OCI-LY1 (cell line): ENCODE results near the gene ATXN1.

Source experiments
- H2AFZ ChIP-seq: fragments of 200-600 bp; sonication (generic), shearing (Covaris generic); 2 replicates; pipeline ENCODE4 v1.6.0; 2014; ENCODE audit warnings: antibody characterized with exemption, mild to moderate bottlenecking, low read length
- H3F3A ChIP-seq: fragments of 200-600 bp; sonication (generic), shearing (Covaris generic); 2 replicates; pipeline ENCODE4 v1.6.0; 2014; ENCODE audit warnings: mild to moderate bottlenecking, antibody characterized with exemption, low read length, moderate library complexity; ENCODE audit not compliant: insufficient read depth
- H3K27ac ChIP-seq: fragments of 200-600 bp; sonication (generic); 2 replicates; pipeline ENCODE4 v1.5.1; 2014; ENCODE audit warnings: low read length, mixed run types, mild to moderate bottlenecking, low read depth; ENCODE audit not compliant: poor library complexity, severe bottlenecking
- H3K27me3 ChIP-seq: fragments of 200-600 bp; sonication (generic); 2 replicates; pipeline ENCODE4 v1.6.0; 2014; ENCODE audit warnings: antibody characterized with exemption, mild to moderate bottlenecking, low read length, moderate library complexity; ENCODE audit not compliant: insufficient read depth
- H3K36me3 ChIP-seq: fragments of 200-600 bp; sonication (generic); 2 replicates; pipeline ENCODE4 v1.6.1; 2014; ENCODE audit warnings: mild to moderate bottlenecking, antibody characterized with exemption, low read length, moderate library complexity, mixed read lengths; ENCODE audit not compliant: insufficient read depth
- H3K4me1 ChIP-seq: fragments of 200-600 bp; sonication (generic); 2 replicates; pipeline ENCODE4 v1.5.1; 2014; ENCODE audit warnings: mild to moderate bottlenecking, low read length, moderate library complexity; ENCODE audit not compliant: insufficient read depth, severe bottlenecking
- H3K4me2 ChIP-seq: fragments of 200-600 bp; sonication (generic), shearing (Covaris generic); 2 replicates; pipeline ENCODE4 v1.6.1; 2014; ENCODE audit warnings: low read length
- H3K4me3 ChIP-seq: fragments of 200-600 bp; sonication (generic); 2 replicates; pipeline ENCODE4 v1.5.1; 2014; ENCODE audit warnings: low read length, low read depth, mild to moderate bottlenecking, mixed read lengths; ENCODE audit not compliant: poor library complexity, severe bottlenecking
- H3K79me2 ChIP-seq: fragments of 200-600 bp; shearing (Covaris generic); 2 replicates; pipeline ENCODE4 v1.6.1; 2016; ENCODE audit warnings: mixed run types, low read length, mixed read lengths; ENCODE audit not compliant: insufficient read depth
- H3K9ac ChIP-seq: fragments of 200-600 bp; sonication (generic), shearing (Covaris generic); 2 replicates; pipeline ENCODE4 v1.6.1; 2014; ENCODE audit warnings: mild to moderate bottlenecking, low read length, mixed read lengths
- H3K9me2 ChIP-seq: fragments of 200-600 bp; sonication (generic), shearing (Covaris generic); 2 replicates; pipeline ENCODE4 v1.6.1; 2014; ENCODE audit warnings: low read depth, mild to moderate bottlenecking, low read length, mixed read lengths
- H3K9me3 ChIP-seq: fragments of 200-600 bp; shearing (Covaris generic); 2 replicates; pipeline ENCODE4 v1.6.1; 2014; ENCODE audit warnings: low read length, mixed read lengths
- H4K20me1 ChIP-seq: fragments of 200-600 bp; sonication (generic), shearing (Covaris generic); 2 replicates; pipeline ENCODE4 v1.6.0; 2016; ENCODE audit warnings: mild to moderate bottlenecking, low read length; ENCODE audit not compliant: insufficient read depth
- EZH2 ChIP-seq: fragments of 200-600 bp; sonication (generic), shearing (Covaris generic); IDR thresholded peaks from 2 replicates; pipeline ENCODE4 v1.8.0; 2017; ENCODE audit warnings: borderline replicate concordance, mixed run types, mild to moderate bottlenecking, antibody characterized with exemption, low read length, moderate library complexity, mixed read lengths
- TF ChIP-seq, protein P1 (sequence below): fragments of 200-600 bp; sonication (generic), shearing (Covaris generic); IDR thresholded peaks from 2 replicates; pipeline ENCODE4 v1.5.1; 2017; ENCODE audit warnings: mild to moderate bottlenecking, antibody characterized with exemption, low read length, moderate library complexity, mixed read lengths

ATXN1 gene

DNA sequence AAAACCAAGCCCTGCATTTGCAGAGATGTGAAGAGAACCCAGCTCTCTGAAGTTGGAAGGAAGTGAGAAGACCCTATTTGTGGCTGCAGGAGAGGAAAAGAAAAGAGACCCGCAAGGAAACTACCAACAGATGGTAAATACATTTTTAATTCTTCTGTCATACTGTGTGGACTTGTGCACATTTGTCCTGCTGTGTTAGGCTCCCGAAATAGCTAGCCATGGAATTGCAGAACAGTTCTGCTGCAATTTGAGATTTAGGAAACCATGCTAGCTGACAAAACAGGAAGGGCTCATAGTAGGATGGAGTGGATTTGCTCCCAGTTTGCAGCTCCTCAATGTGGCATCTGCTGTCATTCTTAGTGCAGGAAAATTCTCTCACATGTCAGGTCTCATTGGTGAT is 12.1 kb upstream of the ATXN1 start:
- Histone ChIP-seq H3K9ac (no peak overlapping the region), H3F3A (no peaks in the 10 kb centered on the region), H3K27ac (no peak overlapping the region), H3K79me2 (no peaks in the 10 kb centered on the region), H3K4me1 (no peaks in the 10 kb centered on the region), H3K9me3 (no peaks in the 10 kb centered on the region), H3K36me3 (no peaks in the 10 kb centered on the region), H4K20me1 (no peaks in the 10 kb centered on the region), H2AFZ (no peak overlapping the region), H3K27me3 (no peaks in the 10 kb centered on the region), H3K4me2 (no peak overlapping the region), H3K9me2 (no peaks in the 10 kb centered on the region), H3K4me3 (no peak overlapping the region)
- no peak for TF ChIP-seq EZH2
- TF ChIP-seq, protein P1, sequence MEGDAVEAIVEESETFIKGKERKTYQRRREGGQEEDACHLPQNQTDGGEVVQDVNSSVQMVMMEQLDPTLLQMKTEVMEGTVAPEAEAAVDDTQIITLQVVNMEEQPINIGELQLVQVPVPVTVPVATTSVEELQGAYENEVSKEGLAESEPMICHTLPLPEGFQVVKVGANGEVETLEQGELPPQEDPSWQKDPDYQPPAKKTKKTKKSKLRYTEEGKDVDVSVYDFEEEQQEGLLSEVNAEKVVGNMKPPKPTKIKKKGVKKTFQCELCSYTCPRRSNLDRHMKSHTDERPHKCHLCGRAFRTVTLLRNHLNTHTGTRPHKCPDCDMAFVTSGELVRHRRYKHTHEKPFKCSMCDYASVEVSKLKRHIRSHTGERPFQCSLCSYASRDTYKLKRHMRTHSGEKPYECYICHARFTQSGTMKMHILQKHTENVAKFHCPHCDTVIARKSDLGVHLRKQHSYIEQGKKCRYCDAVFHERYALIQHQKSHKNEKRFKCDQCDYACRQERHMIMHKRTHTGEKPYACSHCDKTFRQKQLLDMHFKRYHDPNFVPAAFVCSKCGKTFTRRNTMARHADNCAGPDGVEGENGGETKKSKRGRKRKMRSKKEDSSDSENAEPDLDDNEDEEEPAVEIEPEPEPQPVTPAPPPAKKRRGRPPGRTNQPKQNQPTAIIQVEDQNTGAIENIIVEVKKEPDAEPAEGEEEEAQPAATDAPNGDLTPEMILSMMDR: no peak

- no peaks in the 10 kb centered on the region for H4K20me1 ChIP-seq
- no peaks in the 10 kb centered on the region for H3K36me3 ChIP-seq
- no peaks in the 10 kb centered on the region for H3K79me2 ChIP-seq
- no peak overlapping the region for H2AFZ ChIP-seq
- H3K4me2 ChIP-seq: no peak overlapping the region
- no peaks in the 10 kb centered on the region for H3K4me1 ChIP-seq
- TF ChIP-seq, protein P1: peak; percentile 87
- TF ChIP-seq EZH2: no peak
- H3K9me2 ChIP-seq: no peaks in the 10 kb centered on the region
- no peak overlapping the region for H3K9ac ChIP-seq
- H3K27me3 ChIP-seq: no peaks in the 10 kb centered on the region
- H3K27ac ChIP-seq: no peak overlapping the region
- H3K9me3 ChIP-seq: no peaks in the 10 kb centered on the region
- no peaks in the 10 kb centered on the region for H3F3A ChIP-seq
- H3K4me3 ChIP-seq: no peak overlapping the region
These were observed 9.7 kb upstream of the ATXN1 start for GRCh38 chr6:16770701-16771569.

GRCh38 chr6:16769986-16770376 is 8.7 kb upstream of the ATXN1 start:
- H3K9me2 ChIP-seq: no peaks in the 10 kb centered on the region
- no peaks in the 10 kb centered on the region for H3K9me3 ChIP-seq
- no peak overlapping the region for H3K4me3 ChIP-seq
- no peak overlapping the region for H3K27ac ChIP-seq
- H3K9ac ChIP-seq: no peak overlapping the region
- no peak overlapping the region for H2AFZ ChIP-seq
- no peaks in the 10 kb centered on the region for H3K27me3 ChIP-seq
- no peaks in the 10 kb centered on the region for H4K20me1 ChIP-seq
- H3K36me3 ChIP-seq: no peaks in the 10 kb centered on the region
- no peak overlapping the region for H3K4me2 ChIP-seq
- H3K79me2 ChIP-seq: no peaks in the 10 kb centered on the region
- no peaks in the 10 kb centered on the region for H3K4me1 ChIP-seq
- H3F3A ChIP-seq: no peaks in the 10 kb centered on the region
- no peak for TF ChIP-seq EZH2
- TF ChIP-seq, protein P1: no peak
